HG02840 (cell line): ENCODE results near the gene SLC43A1.

Experiments used
- ATAC-seq: cut with Tn5 transposase; IDR thresholded peaks from one replicate; pipeline ENCODE4 v1.9.1; 2021; ENCODE audit warnings: mild to moderate bottlenecking, moderate library complexity, moderate number of reproducible peaks; ENCODE audit not compliant: unreplicated experiment, low FRiP score

SLC43A1 gene

GRCh38 chr11:57438345-57439285, 76.9 kb downstream of the SLC43A1 start:
- ATAC-seq = no peak

GRCh38 chr11:57436031-57436430, 79.5 kb downstream of the SLC43A1 start:
- ATAC-seq = no peak

- no peak for ATAC-seq
These were observed 80.6 kb downstream of the SLC43A1 start for GRCh38 chr11:57434640-57435546.
